A204.1 (cell line): Measurements from ENCODE around the gene ARGLU1.

ENCODE experiments used
- FAIRE-seq: peaks from 2 replicates; lab custom pipeline; 2012; peaks lifted over from hg19 to GRCh38; lab: Jason Lieb, UNC

Gene ARGLU1

DNA sequence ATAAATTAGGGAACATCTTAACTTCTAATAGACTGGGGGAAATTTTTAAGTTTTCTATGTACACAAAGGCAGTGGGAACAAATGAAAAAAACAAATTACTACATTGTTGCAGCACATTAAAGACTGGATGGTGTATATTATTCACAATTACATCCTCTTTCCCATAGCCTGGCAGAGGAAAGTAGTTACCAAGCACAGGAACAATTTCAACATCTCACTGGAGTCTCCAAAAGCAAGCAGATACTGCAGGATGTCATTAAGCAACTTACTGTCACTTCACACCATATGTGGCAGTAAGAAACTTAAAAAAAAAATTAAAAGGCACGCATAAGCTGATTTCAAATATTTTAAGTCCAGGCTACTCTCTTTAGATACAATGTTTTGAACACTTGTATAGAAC lies 26.1 kb downstream of the ARGLU1 start:
- no peak for FAIRE-seq

DNA sequence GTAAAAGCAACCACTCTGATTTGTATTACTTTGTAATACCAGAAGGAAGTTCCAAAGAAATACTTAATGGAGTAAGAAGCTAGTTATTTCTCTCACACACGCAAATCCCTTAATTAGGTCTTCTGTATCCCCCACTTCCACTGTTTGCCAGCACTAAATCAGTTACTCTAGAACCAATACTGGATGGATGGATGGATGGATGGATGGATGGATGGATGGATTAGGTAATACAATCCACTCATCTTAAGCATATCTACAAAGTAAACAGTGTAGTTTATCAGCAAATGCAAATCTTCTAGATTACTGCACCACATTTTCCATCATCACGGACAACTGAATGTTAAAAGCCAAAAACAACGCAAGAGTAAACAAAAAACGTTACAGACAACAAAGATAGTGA lies 27.3 kb downstream of the ARGLU1 start:
- FAIRE-seq = no peak

DNA sequence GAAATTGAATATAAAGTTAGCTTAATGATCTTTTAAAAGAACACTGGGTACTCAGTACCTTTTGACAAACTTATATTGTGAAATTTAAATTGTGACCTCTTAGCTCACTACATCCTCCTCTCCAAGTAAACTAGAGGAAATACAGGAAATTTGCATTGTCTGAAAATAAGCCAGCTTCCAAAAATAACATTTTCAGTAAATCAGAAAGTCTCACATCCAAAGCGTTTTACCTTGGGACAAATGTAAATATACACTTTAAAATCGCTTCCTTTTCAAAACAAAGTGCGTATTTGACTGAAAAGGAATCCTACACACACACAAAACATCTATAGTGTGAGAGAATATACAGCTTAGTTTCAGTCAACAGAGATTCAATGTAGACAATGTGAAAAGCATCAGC lies 30.4 kb downstream of the ARGLU1 start:
- FAIRE-seq = no peak

GRCh38 chr13:106536244-106537034 lies 31.5 kb downstream of the ARGLU1 start:
- no peak for FAIRE-seq

DNA sequence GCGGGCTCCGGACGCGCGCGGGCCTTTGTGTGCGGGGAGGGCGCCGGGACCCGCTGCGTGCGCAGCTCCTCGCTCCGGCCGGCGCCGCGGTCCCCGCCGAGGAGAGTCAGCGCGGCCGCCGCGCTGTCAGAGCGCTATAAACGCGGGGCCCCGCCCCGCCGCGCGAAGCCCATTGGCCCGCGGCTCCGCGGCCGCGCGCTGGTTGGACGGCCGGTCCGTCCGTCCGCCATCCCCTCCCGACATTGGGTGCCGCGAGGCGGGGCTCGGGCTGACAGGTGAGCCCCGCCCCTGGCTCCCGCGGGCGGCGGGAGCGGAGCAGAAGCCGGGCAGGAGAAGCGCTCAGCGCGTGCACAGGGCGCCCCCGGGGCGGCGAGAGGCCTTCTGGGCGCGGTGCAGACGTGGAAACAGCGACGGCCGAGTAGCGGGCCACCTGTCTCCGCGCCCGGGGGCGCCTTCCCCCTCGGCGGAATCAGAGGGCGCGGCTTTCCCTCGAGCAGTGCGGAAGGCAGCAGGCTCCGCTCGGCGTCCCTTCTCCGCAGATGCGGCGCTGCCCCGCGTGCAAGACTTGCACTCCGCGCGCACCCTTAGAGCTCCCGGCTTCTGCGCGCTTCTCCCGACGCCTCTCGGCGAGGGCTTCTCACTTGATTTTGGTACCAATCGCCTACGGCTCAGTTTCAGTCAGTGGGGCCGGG lies 32.2 kb downstream of the ARGLU1 start, which contains the start of gene EFNB2:
EFNB2 (minus strand) TSS at position 111 of the 692 bp plus-strand sequence. CDS start 698 bp downstream, outside the sequence.
- no peak for FAIRE-seq

- FAIRE-seq = no peak
Observed at GRCh38 chr13:106534639-106535551, 33.0 kb downstream of the ARGLU1 start.

GRCh38 chr13:106533943-106534638 lies 33.8 kb downstream of the ARGLU1 start:
- no peak for FAIRE-seq

- no peak for FAIRE-seq
Observed at GRCh38 chr13:106533101-106533942, 34.6 kb downstream of the ARGLU1 start.

DNA sequence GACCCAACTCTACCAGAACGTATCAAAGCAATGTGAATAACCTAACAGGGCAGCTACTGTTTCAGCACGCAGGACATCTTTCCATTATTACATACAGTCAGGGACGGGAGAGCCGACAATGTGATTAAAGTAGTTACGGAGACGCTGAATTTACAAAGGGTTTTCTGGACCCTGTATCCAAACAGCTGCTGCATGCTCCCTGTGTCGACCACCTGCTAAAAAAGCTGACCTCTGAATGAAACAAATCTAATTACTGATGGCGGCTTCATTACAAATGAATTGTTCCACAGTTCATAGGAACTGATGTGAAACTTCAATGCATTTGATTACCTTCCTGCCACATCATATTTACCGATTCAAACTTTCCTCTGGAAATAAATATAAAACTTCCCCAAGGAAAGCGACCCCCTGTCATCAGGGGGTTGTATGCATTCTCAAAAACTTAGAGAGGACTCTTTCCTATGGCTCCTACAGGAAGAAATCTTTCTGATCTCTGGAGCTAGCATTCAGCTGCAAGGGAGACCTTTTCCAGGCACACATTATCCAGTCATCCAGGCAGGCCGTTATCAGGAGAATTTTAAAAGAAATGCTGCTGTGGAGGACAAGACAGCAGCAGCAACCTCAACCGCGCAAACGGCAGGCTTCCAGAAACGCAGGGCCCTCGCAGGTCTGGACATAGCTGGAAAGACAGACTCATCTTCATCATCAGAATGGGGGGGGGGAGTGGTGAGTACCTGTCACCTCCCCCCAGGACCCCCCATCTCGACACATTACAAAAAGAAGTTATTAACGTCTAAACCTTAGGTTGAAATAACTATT lies 35.6 kb downstream of the ARGLU1 start:
- FAIRE-seq = no peak

DNA sequence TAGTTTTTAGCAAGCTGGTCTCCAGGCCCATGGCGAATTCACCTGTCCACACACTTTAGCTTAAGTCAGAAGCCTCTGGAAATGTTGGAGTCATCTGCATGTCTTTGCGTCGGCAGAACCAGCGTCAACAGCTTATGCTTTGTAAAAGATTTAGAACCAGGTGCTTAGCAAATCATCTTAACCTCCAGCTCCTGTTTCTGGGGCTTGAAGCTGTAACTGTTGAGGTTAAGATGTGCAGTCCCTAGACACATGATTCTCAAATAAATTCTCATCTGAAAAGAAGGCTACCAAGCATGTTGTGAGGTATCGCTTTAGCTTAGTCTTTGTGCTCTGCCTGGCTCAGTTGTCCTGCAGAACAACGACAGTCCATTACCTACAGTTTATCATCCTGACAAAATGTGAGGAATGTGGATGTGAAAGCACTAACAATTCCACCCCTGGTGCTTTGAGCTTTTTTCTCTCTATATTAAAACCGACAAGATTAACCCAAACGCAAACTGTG lies 36.9 kb downstream of the ARGLU1 start:
- no peak for FAIRE-seq

DNA sequence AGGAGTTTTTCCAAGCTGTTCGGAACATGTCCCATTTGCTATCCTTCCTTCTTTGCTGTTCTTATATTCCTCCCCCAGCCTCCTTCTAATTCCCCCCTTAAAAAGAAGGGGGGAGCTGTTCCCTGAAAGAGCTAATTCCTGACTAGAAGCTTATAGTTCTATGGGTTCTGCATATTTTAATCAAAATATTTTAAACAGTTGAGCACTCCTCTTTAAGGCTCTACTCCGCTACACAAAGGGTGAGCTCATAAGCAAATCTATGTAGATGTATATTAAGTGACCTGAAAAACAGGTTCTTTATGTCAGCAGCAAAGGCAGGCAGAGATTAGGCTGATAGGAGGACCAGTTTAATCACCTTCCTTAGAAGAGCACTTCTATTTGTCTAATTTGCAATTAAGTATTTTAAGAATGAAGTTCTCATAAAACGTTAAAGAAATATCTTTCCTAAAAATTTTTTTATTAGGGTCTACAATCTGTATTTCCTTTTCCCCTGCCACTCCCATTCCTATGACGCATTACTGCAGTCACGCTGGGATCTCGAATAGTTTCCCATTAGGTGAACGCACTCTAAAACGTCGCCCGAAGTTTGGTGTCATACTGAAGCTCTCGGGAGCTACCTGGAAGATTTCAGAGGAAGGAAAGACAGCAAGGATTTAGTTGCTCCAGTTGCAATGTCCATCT lies 37.6 kb downstream of the ARGLU1 start:
- no peak for FAIRE-seq

DNA sequence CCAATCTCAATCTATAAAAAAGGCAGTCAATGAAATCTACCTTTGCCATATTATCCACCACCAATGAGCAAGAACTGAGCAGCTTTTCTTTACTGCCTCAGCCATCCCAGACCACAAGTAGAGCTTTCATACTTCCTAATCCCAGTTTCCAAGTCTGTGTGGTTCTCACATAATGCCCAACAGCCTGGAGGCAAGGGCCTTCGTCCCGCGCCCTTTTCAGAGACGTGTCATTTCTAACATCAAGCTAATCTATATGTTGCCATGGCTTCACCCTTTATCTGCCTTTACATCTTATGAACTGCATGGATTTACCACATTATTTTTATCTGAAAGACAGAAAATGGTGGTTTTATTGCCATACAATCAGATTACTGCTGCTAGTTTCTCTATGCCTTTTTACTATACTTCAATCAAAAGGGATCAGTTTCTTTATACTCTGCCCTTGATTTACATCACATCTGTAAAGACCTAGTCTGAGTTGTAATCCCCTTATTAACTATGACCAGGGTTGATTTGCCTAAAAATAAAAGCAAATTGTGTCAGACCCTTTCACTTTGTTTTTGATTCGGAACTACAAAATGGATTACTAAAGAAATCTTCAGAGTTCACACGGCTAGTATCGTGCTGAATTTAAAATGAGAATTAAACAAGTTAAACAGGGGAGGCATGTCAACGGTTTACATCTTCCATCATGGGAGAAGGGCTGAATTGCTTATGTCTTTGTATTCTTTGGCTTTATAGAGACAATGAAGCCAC lies 38.3 kb downstream of the ARGLU1 start:
- no peak for FAIRE-seq

DNA sequence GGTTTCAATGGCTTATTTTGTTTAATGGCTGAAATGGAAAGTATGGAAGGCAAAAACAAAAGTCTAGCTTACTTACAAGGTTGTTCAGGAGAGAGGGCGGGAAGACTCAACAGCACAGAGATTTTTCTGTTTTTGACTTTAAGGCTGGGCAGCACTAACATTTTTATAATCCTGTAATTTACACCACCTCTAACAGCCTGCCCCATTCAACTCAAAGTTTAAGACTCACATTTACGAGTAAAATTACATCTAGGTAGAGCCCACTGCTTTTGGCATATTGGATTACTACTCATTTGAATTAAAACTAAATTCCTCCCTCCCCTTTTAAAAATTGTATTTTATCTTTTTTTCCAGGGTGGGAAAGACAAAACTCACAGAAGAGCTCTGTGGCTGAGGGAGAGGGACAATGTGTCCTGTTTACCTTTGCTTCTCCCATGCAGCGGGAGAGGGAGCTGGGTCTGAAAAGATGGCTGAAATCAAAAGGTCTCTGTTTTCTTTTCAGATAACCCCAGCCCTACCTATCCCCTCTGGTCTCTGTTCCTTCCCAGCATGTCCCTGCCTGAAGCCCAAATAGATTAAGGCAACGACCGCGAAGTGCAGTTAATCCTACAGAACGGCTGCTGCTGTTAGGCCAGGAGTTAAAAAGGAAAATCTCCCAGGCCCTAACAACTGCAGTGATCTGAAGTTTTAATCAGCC lies 39.1 kb downstream of the ARGLU1 start:
- no peak for FAIRE-seq

GRCh38 chr13:106527826-106528225 lies 40.1 kb downstream of the ARGLU1 start:
- no peak for FAIRE-seq

GRCh38 chr13:106527445-106527801 lies 40.5 kb downstream of the ARGLU1 start:
- no peak for FAIRE-seq

DNA sequence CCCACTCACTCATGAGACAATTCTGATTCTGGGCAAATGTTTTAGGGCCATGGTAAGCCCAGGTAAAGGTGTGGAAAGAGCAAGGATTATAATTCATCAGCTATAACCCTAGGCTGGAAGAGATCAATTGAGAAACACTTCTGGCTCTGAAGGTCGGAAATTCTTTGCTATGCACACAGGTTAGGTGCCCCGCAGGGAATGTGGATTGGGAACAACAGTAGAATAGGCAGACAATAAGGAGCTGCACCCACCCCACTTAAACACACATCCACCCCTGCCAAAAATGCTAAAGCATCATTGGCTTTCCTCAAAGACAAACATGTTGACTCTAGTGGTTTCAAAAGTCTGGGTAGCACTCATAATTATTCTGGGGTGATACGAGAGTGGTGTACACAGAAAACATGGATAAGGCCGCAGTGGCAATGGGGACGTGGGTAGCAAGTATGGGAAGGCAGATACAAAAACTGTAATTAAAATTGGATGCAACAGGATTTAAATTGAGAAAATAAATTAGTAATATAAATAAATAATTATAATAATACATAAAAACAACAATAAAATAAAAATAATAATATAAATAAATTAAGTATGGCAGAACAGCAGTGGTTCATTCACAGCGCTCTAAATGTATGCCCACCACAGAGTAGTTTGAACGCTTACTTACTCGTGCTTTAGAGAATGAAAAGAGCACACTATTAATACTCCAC lies 41.0 kb downstream of the ARGLU1 start:
- no peak for FAIRE-seq

DNA sequence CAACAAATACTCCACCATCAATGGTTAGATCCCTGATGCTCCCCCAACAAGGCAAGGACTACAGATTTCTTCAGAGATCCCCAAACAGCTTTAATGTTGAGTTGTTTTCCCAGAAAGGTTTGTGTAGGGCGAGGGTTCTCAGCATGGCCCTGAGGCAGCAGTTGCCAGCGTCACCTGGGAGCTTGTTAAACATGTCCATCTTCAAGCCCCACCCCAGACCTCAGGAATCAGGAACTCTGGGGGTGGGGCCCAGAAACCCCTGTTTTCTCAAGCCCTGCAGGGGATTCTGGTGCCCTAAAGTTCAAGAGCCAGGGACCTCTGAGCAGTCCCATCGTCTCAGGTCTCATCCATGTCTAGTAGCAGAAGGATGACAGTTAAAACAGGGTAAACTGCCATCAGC lies 42.1 kb downstream of the ARGLU1 start:
- FAIRE-seq = no peak
